ENCODE results near the gene SPARC.

SPARC gene

GRCh38 chr5:151722546-151722945 lies 35.8 kb upstream of the SPARC start:
- TF ChIP-seq CTCF (IDR thresholded peaks at IDR 0.05) (no peak), ZFX (IDR thresholded peaks at IDR 0.05; ENCODE audit: borderline replicate concordance) (no peak)
- no peak overlapping the region for H3K27ac ChIP-seq

GRCh38 chr5:151721812-151722391 lies 35.2 kb upstream of the SPARC start:
- no peak overlapping the region for H3K27ac ChIP-seq

GRCh38 chr5:151721087-151721646 lies 34.5 kb upstream of the SPARC start:
- no peak overlapping the region for H3K27ac ChIP-seq
- no peak for TF ChIP-seq CTCF (IDR thresholded peaks at IDR 0.05)
- TF ChIP-seq ZFX (IDR thresholded peaks at IDR 0.05; ENCODE audit: borderline replicate concordance), result no peak

More at GRCh38 chr5:151721812-151722391, 35.2 kb upstream of the SPARC start:
- TF ChIP-seq CTCF (IDR thresholded peaks at IDR 0.05) (no peak), ZFX (IDR thresholded peaks at IDR 0.05; ENCODE audit: borderline replicate concordance) (no peak)

- TF ChIP-seq ZFX (IDR thresholded peaks at IDR 0.05; ENCODE audit: borderline replicate concordance) (no peak), CTCF (IDR thresholded peaks at IDR 0.05) (no peak)
- H3K27ac ChIP-seq, result no peak overlapping the region
Observed at GRCh38 chr5:151720215-151720614, 33.5 kb upstream of the SPARC start.

- no peak overlapping the region for H3K27ac ChIP-seq
- TF ChIP-seq ZFX (IDR thresholded peaks at IDR 0.05; ENCODE audit: borderline replicate concordance) (no peak), CTCF (IDR thresholded peaks at IDR 0.05) (peak; percentile 77)
Observed at GRCh38 chr5:151719228-151720000, 32.7 kb upstream of the SPARC start.

- no peak overlapping the region for H3K27ac ChIP-seq
- TF ChIP-seq ZFX (IDR thresholded peaks at IDR 0.05; ENCODE audit: borderline replicate concordance) (no peak), CTCF (IDR thresholded peaks at IDR 0.05) (no peak)
Observed at GRCh38 chr5:151718646-151719045, 31.9 kb upstream of the SPARC start.

GRCh38 chr5:151718153-151718552 lies 31.4 kb upstream of the SPARC start:
- H3K27ac ChIP-seq, result no peak overlapping the region

More at GRCh38 chr5:151718153-151718552, 31.4 kb upstream of the SPARC start:
- TF ChIP-seq CTCF (IDR thresholded peaks at IDR 0.05) (no peak), ZFX (IDR thresholded peaks at IDR 0.05; ENCODE audit: borderline replicate concordance) (no peak)
